ENCODE measurements around the gene PPP1R26. TPM values are rescaled to one million over a fixed set of nuclear protein-coding genes. Genes with fewer than 3 reads are reported as not detected.
"Not testable (repeated sequence)": the region's sequence is repeated elsewhere in the genome, so short reads cannot be mapped to it uniquely, and the experiment has no call there.

The PPP1R26 gene
- total RNA-seq, 1 experiment from 2014 or later, result 46.9 TPM

GRCh38 chr9:135512904-135513303 lies 33.3 kb downstream of the PPP1R26 start:
- TF ChIP-seq EZH2 (IDR thresholded peaks at IDR 0.05; ENCODE audit: low read depth), result no peak
- TF ChIP-seq CTCF (conservative IDR thresholded peaks at IDR 0.05), result no peak
- H3K27ac ChIP-seq, result no peak overlapping the region
- H4K20me1 ChIP-seq (ENCODE audit: insufficient read depth), result no peaks in the 10 kb centered on the region
- no peak overlapping the region for H3K4me2 ChIP-seq
- H3K9me2 ChIP-seq (ENCODE audit: insufficient read depth), result no peaks in the 10 kb centered on the region
- no TSS peak for BruUV-seq (replicated peaks)
- POLR2A ChIA-PET (ENCODE audit: unreplicated experiment), result no interaction called here
- H3K79me2 ChIP-seq (ENCODE audit: low read depth), result no peaks in the 10 kb centered on the region
- intact Hi-C loops (cut with micrococcal nuclease; ENCODE audit: unreplicated experiment), result no loop called here
- CTCF ChIA-PET, result no interaction called here
- no peak overlapping the region for H3K4me3 ChIP-seq
- no peaks in the 10 kb centered on the region for H3K9me3 ChIP-seq (ENCODE audit: insufficient read depth, low read depth)
- DNase-seq, result no peak
- H3K4me1 ChIP-seq (replicated peaks; ENCODE audit: insufficient read depth), result no peaks in the 10 kb centered on the region
- H3K36me3 ChIP-seq (ENCODE audit: low read depth), result no peaks in the 10 kb centered on the region
- peaks cover 13% of the 10 kb centered on the region for H3K27me3 ChIP-seq (ENCODE audit: insufficient read depth, low read depth)
- H3F3A ChIP-seq (ENCODE audit: insufficient read depth, low read depth), result no peaks in the 10 kb centered on the region
- no peak overlapping the region for H2AFZ ChIP-seq

- ChIA-PET CTCF (no interaction called here), POLR2A (ENCODE audit: unreplicated experiment) (no interaction called here)
- Histone ChIP-seq H3K27ac (no peak overlapping the region), H3K4me1 (replicated peaks; ENCODE audit: insufficient read depth) (no peaks in the 10 kb centered on the region), H3K36me3 (ENCODE audit: low read depth) (no peaks in the 10 kb centered on the region), H3K27me3 (ENCODE audit: insufficient read depth, low read depth) (peaks cover 17% of the 10 kb centered on the region), H3K79me2 (ENCODE audit: low read depth) (no peaks in the 10 kb centered on the region), H2AFZ (no peak overlapping the region), H3F3A (ENCODE audit: insufficient read depth, low read depth) (no peaks in the 10 kb centered on the region), H3K9me2 (ENCODE audit: insufficient read depth) (no peaks in the 10 kb centered on the region), H3K9me3 (ENCODE audit: insufficient read depth, low read depth) (no peaks in the 10 kb centered on the region), H4K20me1 (ENCODE audit: insufficient read depth) (no peaks in the 10 kb centered on the region), H3K4me3 (no peak overlapping the region), H3K4me2 (no peak overlapping the region)
- BruUV-seq (replicated peaks), result no TSS peak
- no peak for DNase-seq
- intact Hi-C loops (cut with micrococcal nuclease; ENCODE audit: unreplicated experiment), result no loop called here
- TF ChIP-seq EZH2 (IDR thresholded peaks at IDR 0.05; ENCODE audit: low read depth) (no peak), CTCF (conservative IDR thresholded peaks at IDR 0.05) (no peak)
These were observed 33.8 kb downstream of the PPP1R26 start for GRCh38 chr9:135513351-135513846.

GRCh38 chr9:135513906-135514305 lies 34.3 kb downstream of the PPP1R26 start:
- POLR2A ChIA-PET (ENCODE audit: unreplicated experiment); intact Hi-C loops (cut with micrococcal nuclease; ENCODE audit: unreplicated experiment); CTCF ChIA-PET: not testable (repeated sequence)

More at GRCh38 chr9:135513906-135514305, 34.3 kb downstream of the PPP1R26 start:
- peaks cover 21% of the 10 kb centered on the region for H3K27me3 ChIP-seq (ENCODE audit: insufficient read depth, low read depth)
- not testable (repeated sequence) for H3K27ac ChIP-seq; H3F3A ChIP-seq (ENCODE audit: insufficient read depth, low read depth); H3K4me1 ChIP-seq (replicated peaks; ENCODE audit: insufficient read depth); H2AFZ ChIP-seq; DNase-seq; BruUV-seq (replicated peaks); H3K36me3 ChIP-seq (ENCODE audit: low read depth); H3K4me2 ChIP-seq; H3K9me3 ChIP-seq (ENCODE audit: insufficient read depth, low read depth); H3K9me2 ChIP-seq (ENCODE audit: insufficient read depth); H3K79me2 ChIP-seq (ENCODE audit: low read depth); H4K20me1 ChIP-seq (ENCODE audit: insufficient read depth); H3K4me3 ChIP-seq

Measured in PC-9 (cell line).